Measurements from ENCODE around the gene CFAP77.

CFAP77 gene

GRCh38 chr9:132409828-132410528 is at the start of gene CFAP77:
TSS of gene CFAP77 (plus strand) at chr9:132410211. CDS start at chr9:132410272, 61 bp downstream.
- no peak for TF ChIP-seq CTCF (IDR thresholded peaks at IDR 0.05; ENCODE audit: borderline replicate concordance, insufficient read depth, low read depth, low read length)
- peak within 1 kb of the TSS; percentile 47 for H3K4me3 ChIP-seq (ENCODE audit: low read depth, low read length)

GRCh38 chr9:132364068-132364467 is 45.9 kb upstream of the CFAP77 start:
- TF ChIP-seq CTCF (IDR thresholded peaks at IDR 0.05; ENCODE audit: borderline replicate concordance, insufficient read depth, low read depth, low read length), result no peak
- no peak overlapping the region for H3K4me3 ChIP-seq (ENCODE audit: low read depth, low read length)

- TF ChIP-seq CTCF (IDR thresholded peaks at IDR 0.05; ENCODE audit: borderline replicate concordance, insufficient read depth, low read depth, low read length), result no peak
- no peak overlapping the region for H3K4me3 ChIP-seq (ENCODE audit: low read depth, low read length)
Observed at GRCh38 chr9:132365986-132366385, 44.0 kb upstream of the CFAP77 start.

- TF ChIP-seq CTCF (IDR thresholded peaks at IDR 0.05; ENCODE audit: borderline replicate concordance, insufficient read depth, low read depth, low read length), result no peak
Observed at GRCh38 chr9:132366481-132366880, 43.5 kb upstream of the CFAP77 start.

GRCh38 chr9:132367613-132368313 is 42.2 kb upstream of the CFAP77 start:
- TF ChIP-seq CTCF (IDR thresholded peaks at IDR 0.05; ENCODE audit: borderline replicate concordance, insufficient read depth, low read depth, low read length), result no peak

More at GRCh38 chr9:132366481-132366880, 43.5 kb upstream of the CFAP77 start:
- no peak overlapping the region for H3K4me3 ChIP-seq (ENCODE audit: low read depth, low read length)

GRCh38 chr9:132369421-132369820 is 40.6 kb upstream of the CFAP77 start:
- TF ChIP-seq CTCF (IDR thresholded peaks at IDR 0.05; ENCODE audit: borderline replicate concordance, insufficient read depth, low read depth, low read length), result no peak
- H3K4me3 ChIP-seq (ENCODE audit: low read depth, low read length), result no peak overlapping the region

More at GRCh38 chr9:132367613-132368313, 42.2 kb upstream of the CFAP77 start:
- H3K4me3 ChIP-seq (ENCODE audit: low read depth, low read length), result no peak overlapping the region

- TF ChIP-seq CTCF (IDR thresholded peaks at IDR 0.05; ENCODE audit: borderline replicate concordance, insufficient read depth, low read depth, low read length), result no peak
- no peak overlapping the region for H3K4me3 ChIP-seq (ENCODE audit: low read depth, low read length)
Observed at GRCh38 chr9:132370592-132370991, 39.4 kb upstream of the CFAP77 start.

All from GM12875 (cell line).